Subcutaneous abdominal adipose tissue (tissue), 5 donors: Measurements from ENCODE around the gene TRIP13.

ENCODE experiments used
- H3K27ac ChIP-seq: one replicate; pipeline ENCODE4 v1.7.0; 2013; ENCODE audit warnings: low read depth, mild to moderate bottlenecking, inconsistent platforms, low read length, moderate library complexity
- H3K27me3 ChIP-seq, 5 donors: one replicate each; pipeline ENCODE4 v1.7.0; 2013; ENCODE audit warnings: low read length in 5 of 5, inconsistent platforms in 1 of 5; ENCODE audit not compliant: control insufficient read depth in 5 of 5, insufficient read depth in 4 of 5
- H3K36me3 ChIP-seq, 5 donors: one replicate each; pipeline ENCODE4 v1.7.0; 2013; ENCODE audit warnings: low read length in 5 of 5; ENCODE audit not compliant: control insufficient read depth in 5 of 5, insufficient read depth in 5 of 5
- H3K4me1 ChIP-seq, 5 donors: one replicate each; pipeline ENCODE4 v1.7.0; 2013; ENCODE audit warnings: low read length in 5 of 5, mild to moderate bottlenecking in 3 of 5, moderate library complexity in 1 of 5; ENCODE audit not compliant: control insufficient read depth in 5 of 5, insufficient read depth in 5 of 5
- H3K4me3 ChIP-seq, 5 donors: one replicate each; pipeline ENCODE4 v1.7.0; 2013; ENCODE audit warnings: low read length in 5 of 5, low read depth in 1 of 5
- H3K9ac ChIP-seq, 5 donors: one replicate each; pipeline ENCODE4 v1.7.0; 2013; ENCODE audit warnings: low read length in 5 of 5, mild to moderate bottlenecking in 4 of 5, moderate library complexity in 3 of 5
- H3K9me3 ChIP-seq, 5 donors: one replicate each; pipeline ENCODE4 v1.7.0; 2013; ENCODE audit warnings: low read length in 5 of 5; ENCODE audit not compliant: control insufficient read depth in 5 of 5
- donor health status: healthy.
- donor health status: healthy.
- donor health status: healthy.
- donor health status: healthy.
- donor health status: healthy.

Gene TRIP13

GRCh38 chr5:952597-953271 is 60.0 kb downstream of the TRIP13 start:
- peaks cover 0 to 18% (median 9%) of the 10 kb centered on the region in 5 donors for H3K9me3 ChIP-seq
- no peak overlapping the region for H3K27ac ChIP-seq
- peaks cover 2 to 19% (median 16%) of the 10 kb centered on the region in 5 donors for H3K4me1 ChIP-seq
- H3K4me3 ChIP-seq = no peak overlapping the region
- H3K27me3 ChIP-seq = peaks cover 0 to 46% (median 24%) of the 10 kb centered on the region in 5 donors
- no peak overlapping the region for H3K9ac ChIP-seq
- no peaks in the 10 kb centered on the region for H3K36me3 ChIP-seq

- H3K9ac ChIP-seq = no peak overlapping the region
- H3K27me3 ChIP-seq = peaks cover 0 to 42% (median 25%) of the 10 kb centered on the region in 5 donors
- H3K36me3 ChIP-seq = no peaks in the 10 kb centered on the region
- H3K4me1 ChIP-seq = peaks cover 2 to 23% (median 19%) of the 10 kb centered on the region in 5 donors
- H3K27ac ChIP-seq = no peak overlapping the region
- H3K9me3 ChIP-seq = peaks cover 0 to 18% (median 9%) of the 10 kb centered on the region in 5 donors
- no peak overlapping the region for H3K4me3 ChIP-seq
Measured at GRCh38 chr5:953535-954449, 61.1 kb downstream of the TRIP13 start.

GRCh38 chr5:955886-956761 is 63.4 kb downstream of the TRIP13 start:
- peaks cover 2 to 29% (median 22%) of the 10 kb centered on the region in 5 donors for H3K4me1 ChIP-seq
- no peak overlapping the region for H3K4me3 ChIP-seq
- H3K27me3 ChIP-seq = peaks cover under 1 to 44% (median 26%) of the 10 kb centered on the region in 5 donors
- no peaks in the 10 kb centered on the region for H3K36me3 ChIP-seq
- H3K27ac ChIP-seq = no peak overlapping the region
- H3K9me3 ChIP-seq = peaks cover 0 to 5% (median 4%) of the 10 kb centered on the region in 5 donors
- no peak overlapping the region for H3K9ac ChIP-seq

GRCh38 chr5:956941-957747 is 64.5 kb downstream of the TRIP13 start:
- Histone ChIP-seq H3K9me3 (no peaks in the 10 kb centered on the region), H3K9ac (no peak overlapping the region), H3K27ac (no peak overlapping the region), H3K4me1 (peaks cover 2 to 29% (median 22%) of the 10 kb centered on the region in 5 donors), H3K36me3 (no peaks in the 10 kb centered on the region), H3K4me3 (peak overlapping the region in 1 of 5 donors; percentile 7), H3K27me3 (peaks cover 11 to 49% (median 30%) of the 10 kb centered on the region in 5 donors)

GRCh38 chr5:957748-958485 is 65.2 kb downstream of the TRIP13 start:
- no peak overlapping the region for H3K9ac ChIP-seq
- peaks cover 2 to 29% (median 22%) of the 10 kb centered on the region in 5 donors for H3K4me1 ChIP-seq
- peaks cover 12 to 42% (median 25%) of the 10 kb centered on the region in 5 donors for H3K27me3 ChIP-seq
- no peak overlapping the region for H3K27ac ChIP-seq
- no peak overlapping the region for H3K4me3 ChIP-seq
- no peaks in the 10 kb centered on the region for H3K36me3 ChIP-seq
- H3K9me3 ChIP-seq = no peaks in the 10 kb centered on the region

- Histone ChIP-seq H3K27ac (no peak overlapping the region), H3K4me3 (no peak overlapping the region), H3K9me3 (no peaks in the 10 kb centered on the region), H3K4me1 (peaks cover 2 to 34% (median 26%) of the 10 kb centered on the region in 5 donors), H3K27me3 (peaks cover 17 to 43% (median 27%) of the 10 kb centered on the region in 5 donors), H3K36me3 (no peaks in the 10 kb centered on the region), H3K9ac (no peak overlapping the region)
Measured at GRCh38 chr5:958701-959571, 66.3 kb downstream of the TRIP13 start.

- H3K9ac ChIP-seq = no peak overlapping the region
- H3K4me1 ChIP-seq = peaks cover 2 to 42% (median 34%) of the 10 kb centered on the region in 5 donors
- no peaks in the 10 kb centered on the region for H3K36me3 ChIP-seq
- H3K4me3 ChIP-seq = no peak overlapping the region
- H3K27ac ChIP-seq = no peak overlapping the region
- H3K9me3 ChIP-seq = no peaks in the 10 kb centered on the region
- peaks cover 23 to 45% (median 35%) of the 10 kb centered on the region in 5 donors for H3K27me3 ChIP-seq
Measured at GRCh38 chr5:959581-960531, 67.2 kb downstream of the TRIP13 start.
